ENCODE results near the gene PRPF4.

DNA sequence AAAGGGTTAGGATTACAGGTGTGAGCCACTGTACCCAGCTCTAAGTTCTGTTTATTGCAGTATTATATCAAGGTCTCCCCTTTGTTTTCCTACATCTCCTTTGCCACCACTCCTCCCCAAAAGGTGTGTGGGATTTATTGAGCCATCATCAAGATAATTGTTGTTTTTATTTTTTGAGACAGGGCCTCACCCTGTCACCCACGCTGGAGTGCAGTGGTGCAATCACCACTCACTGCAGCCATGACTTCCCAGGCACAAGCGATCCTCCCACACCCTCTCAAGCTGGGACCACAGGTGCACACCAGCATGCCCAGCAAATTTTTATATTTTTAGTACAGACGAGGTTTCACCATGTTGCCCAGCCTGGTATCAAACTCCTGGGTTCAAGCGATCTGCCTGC is 29.6 kb upstream of the PRPF4 start:
- no peak for TF ChIP-seq NR3C1 (CRISPR knock-in tag; IDR thresholded peaks at IDR 0.05)
- TF ChIP-seq EGR1 (conservative IDR thresholded peaks at IDR 0.05): no peak
- no peak for TF ChIP-seq EP300 (IDR thresholded peaks at IDR 0.05; ENCODE audit: low read length)
- no peak for TF ChIP-seq BCL6 (CRISPR knock-in tag; IDR thresholded peaks at IDR 0.05)
- TF ChIP-seq USF1 (CRISPR knock-in tag; IDR thresholded peaks at IDR 0.05): no peak
- no peak for TF ChIP-seq EZH2 (IDR thresholded peaks at IDR 0.05; ENCODE audit: borderline replicate concordance, low read depth, low read length)
- TF ChIP-seq ZBTB26 (CRISPR knock-in tag; IDR thresholded peaks at IDR 0.05): no peak
- no peak for TF ChIP-seq CHD4 (IDR thresholded peaks at IDR 0.05; ENCODE audit: insufficient read depth, insufficient replicate concordance, low read depth, low read length, poor library complexity, severe bottlenecking)
- no peak for TF ChIP-seq POLR2AphosphoS5 (IDR thresholded peaks at IDR 0.05; ENCODE audit: control insufficient read depth, insufficient read depth, low read depth, low read length)
- TF ChIP-seq, protein P1, sequence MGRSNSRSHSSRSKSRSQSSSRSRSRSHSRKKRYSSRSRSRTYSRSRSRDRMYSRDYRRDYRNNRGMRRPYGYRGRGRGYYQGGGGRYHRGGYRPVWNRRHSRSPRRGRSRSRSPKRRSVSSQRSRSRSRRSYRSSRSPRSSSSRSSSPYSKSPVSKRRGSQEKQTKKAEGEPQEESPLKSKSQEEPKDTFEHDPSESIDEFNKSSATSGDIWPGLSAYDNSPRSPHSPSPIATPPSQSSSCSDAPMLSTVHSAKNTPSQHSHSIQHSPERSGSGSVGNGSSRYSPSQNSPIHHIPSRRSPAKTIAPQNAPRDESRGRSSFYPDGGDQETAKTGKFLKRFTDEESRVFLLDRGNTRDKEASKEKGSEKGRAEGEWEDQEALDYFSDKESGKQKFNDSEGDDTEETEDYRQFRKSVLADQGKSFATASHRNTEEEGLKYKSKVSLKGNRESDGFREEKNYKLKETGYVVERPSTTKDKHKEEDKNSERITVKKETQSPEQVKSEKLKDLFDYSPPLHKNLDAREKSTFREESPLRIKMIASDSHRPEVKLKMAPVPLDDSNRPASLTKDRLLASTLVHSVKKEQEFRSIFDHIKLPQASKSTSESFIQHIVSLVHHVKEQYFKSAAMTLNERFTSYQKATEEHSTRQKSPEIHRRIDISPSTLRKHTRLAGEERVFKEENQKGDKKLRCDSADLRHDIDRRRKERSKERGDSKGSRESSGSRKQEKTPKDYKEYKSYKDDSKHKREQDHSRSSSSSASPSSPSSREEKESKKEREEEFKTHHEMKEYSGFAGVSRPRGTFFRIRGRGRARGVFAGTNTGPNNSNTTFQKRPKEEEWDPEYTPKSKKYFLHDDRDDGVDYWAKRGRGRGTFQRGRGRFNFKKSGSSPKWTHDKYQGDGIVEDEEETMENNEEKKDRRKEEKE (IDR thresholded peaks at IDR 0.05; ENCODE audit: borderline replicate concordance in 1 of 2, control insufficient read depth in 1 of 2, low read depth in 2 of 2, low read length in 1 of 2): no peak
- TF ChIP-seq, protein P2, sequence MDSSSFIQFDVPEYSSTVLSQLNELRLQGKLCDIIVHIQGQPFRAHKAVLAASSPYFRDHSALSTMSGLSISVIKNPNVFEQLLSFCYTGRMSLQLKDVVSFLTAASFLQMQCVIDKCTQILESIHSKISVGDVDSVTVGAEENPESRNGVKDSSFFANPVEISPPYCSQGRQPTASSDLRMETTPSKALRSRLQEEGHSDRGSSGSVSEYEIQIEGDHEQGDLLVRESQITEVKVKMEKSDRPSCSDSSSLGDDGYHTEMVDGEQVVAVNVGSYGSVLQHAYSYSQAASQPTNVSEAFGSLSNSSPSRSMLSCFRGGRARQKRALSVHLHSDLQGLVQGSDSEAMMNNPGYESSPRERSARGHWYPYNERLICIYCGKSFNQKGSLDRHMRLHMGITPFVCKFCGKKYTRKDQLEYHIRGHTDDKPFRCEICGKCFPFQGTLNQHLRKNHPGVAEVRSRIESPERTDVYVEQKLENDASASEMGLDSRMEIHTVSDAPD (CRISPR knock-in tag; IDR thresholded peaks at IDR 0.05): no peak
- TF ChIP-seq ZNF280B (CRISPR knock-in tag; IDR thresholded peaks at IDR 0.05): no peak

Data from K562 (cell line).